Right renal pelvis (tissue), 4 donors: ENCODE measurements around the gene SDR42E2. TPM values are rescaled to one million over a fixed set of nuclear protein-coding genes. Genes with fewer than 3 reads are reported as not detected.
"Not testable (repeated sequence)": the region's sequence is repeated elsewhere in the genome, so short reads cannot be mapped to it uniquely, and the experiment has no call there.

Experiments
- DNase-seq, 4 donors: peaks; one replicate each; pipeline ENCODE4 v3.0.0-alpha.2; 2013; ENCODE audit warnings: low read depth in 4 of 4, low spot score in 3 of 4, missing footprints in 1 of 4
- polyA plus RNA-seq, 4 donors: library from polyadenylated mRNA; unstranded; fragments of 120-200 nt; gene quantifications; one replicate each; pipeline ENCODE4 v1.2.1, GENCODE V29; 2013; ENCODE audit not compliant: insufficient read length in 4 of 4

The SDR42E2 gene
- polyA plus RNA-seq, 4 donors, result 0.13 to 0.36 (median 0.18) TPM

DNA sequence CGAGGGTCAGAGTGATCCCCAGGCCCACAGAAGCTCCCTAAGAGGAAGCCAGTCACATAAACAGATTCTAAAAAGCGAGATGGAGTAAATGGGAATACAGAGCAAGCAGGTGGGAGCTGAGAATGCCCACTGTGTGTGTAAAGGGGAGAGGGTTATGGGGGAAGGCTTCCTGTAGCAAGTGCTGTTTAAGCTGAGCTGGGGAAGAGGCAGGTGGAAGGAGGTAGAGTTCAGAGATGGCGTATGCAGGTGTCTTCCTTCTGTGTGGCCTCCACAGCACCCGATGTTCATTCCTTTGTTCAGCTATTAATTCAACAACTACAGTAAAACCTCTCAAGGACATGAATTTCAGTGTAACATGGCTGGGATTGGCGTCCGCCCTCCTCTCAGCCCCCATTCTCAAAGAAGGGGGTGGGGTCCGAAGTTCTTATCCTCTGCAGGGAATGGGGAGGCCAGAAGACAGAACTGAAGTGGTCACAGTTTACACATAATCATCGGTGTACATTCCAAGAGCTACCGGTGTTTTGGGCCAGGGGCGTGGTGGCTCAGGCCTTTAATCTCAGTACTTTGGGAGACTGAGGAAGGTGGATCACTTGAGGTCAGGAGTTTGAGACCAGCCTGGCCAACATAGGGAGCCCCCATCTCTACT lies 45.5 kb downstream of the SDR42E2 start:
- no peak for DNase-seq

DNA sequence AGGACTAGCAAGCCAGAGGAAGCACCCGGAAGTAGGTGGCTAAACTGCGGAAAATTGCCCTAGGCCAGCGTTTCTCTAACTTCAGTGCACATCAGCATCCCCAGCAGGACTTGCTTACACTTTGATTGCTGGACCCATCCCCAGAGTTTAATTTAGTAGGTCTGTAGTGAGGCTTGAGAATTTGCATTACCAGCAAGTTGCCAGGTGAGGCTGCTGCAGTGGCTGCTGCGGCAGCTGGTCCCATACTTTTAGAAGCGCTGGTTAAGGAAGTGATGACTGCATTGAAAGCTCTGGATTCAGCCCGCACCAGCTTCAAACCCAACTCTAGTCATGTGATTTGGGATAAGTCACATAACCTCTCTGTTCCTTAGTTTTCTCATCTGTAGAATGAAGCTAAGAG lies 48.0 kb downstream of the SDR42E2 start:
- DNase-seq, result no peak

DNA sequence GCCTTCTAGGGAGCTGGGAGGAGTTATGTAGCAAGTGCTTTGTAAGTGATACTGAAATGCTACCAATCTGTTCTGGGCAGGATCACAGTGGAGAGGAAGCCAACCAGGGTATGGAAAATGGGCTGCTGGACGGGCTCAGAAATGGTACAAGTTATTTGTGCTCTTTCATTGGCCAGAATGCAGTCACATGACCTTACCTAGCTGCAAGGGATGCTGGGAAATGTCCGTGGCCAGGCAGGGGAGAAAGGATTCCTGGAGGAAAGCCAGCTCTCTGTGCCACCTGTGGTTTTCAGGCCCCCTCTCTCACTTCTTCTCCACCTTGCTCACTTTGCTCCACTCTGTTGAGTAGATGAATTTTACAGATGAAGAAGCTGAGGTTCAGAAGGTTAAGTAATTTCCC lies 48.5 kb downstream of the SDR42E2 start:
- no peak for DNase-seq

DNA sequence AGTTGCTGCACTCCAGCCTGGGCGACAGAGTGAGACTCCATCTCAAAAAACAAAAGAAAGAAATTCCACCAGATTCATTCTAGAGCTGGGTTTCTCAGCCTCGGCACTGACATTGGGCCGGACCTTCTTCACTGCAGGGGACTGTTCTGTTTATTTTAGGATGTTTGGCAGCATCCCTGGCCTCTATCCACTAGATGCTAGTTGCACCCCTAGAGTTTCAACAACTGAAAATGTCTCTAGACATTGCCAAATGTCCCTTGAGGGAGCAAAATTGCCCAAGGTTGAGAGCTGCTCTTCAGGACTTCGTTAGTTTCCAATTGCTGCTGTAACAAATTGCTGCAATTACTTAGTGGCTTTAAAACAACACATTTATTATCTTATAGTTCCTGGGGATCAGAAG lies 50.9 kb downstream of the SDR42E2 start:
- no peak for DNase-seq

DNA sequence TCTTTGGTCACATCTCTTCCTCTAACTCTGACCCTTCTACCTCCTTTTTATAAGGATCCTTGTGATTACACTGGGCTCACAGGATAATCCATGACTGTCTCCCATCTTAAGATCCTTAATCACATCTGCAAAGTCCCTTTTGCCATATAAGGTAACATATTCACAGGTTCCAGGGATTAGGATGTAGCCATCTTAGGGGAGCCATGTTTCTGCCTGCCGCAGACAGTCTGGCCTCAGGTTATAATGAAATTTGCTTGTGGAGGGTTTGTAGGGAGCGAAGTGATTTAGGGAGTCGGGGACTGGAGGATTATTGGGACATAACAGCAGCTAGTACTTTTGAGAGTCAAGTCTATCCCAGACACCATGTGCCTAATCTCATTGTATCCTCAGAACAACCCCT lies 51.5 kb downstream of the SDR42E2 start:
- no peak for DNase-seq

DNA sequence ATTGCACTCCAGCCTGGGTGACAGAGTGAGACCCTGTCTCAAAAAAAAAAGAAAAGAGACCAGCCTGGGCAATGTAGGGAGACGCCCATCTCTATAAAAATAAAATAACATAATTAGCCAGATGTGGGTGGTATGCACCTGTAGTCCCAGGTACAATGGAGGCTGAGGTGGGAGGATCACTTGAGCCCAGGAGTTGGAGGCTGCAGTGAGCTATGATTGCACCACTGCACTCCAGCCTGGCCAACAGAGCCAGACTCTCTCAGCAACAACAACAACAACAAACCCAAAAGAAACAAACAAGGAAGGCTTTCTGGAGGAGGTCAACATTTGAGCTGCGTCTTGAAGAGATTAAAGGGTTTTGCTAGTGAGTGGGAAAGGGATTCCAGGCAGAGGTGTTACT lies 52.1 kb downstream of the SDR42E2 start:
- DNase-seq, result no peak

DNA sequence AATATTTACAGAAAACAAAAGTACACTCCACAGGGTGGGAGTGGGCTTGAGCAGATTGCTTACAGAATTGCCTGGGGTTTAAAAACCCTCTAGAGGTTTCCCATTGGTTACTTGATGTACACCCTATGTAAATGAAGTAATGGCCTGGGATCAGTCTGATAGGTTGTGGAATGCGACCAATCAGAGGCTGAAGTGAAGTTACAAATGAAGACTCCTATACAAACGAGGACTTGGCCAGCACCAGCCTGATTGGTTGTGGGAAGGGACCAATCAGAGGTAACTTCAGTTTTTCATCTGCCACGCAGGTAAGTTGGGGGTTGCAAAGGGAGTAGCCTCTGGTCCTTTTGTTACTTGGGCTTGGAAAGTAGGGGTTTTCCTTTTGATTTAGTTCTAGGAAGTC lies 52.6 kb downstream of the SDR42E2 start:
- no peak for DNase-seq

DNA sequence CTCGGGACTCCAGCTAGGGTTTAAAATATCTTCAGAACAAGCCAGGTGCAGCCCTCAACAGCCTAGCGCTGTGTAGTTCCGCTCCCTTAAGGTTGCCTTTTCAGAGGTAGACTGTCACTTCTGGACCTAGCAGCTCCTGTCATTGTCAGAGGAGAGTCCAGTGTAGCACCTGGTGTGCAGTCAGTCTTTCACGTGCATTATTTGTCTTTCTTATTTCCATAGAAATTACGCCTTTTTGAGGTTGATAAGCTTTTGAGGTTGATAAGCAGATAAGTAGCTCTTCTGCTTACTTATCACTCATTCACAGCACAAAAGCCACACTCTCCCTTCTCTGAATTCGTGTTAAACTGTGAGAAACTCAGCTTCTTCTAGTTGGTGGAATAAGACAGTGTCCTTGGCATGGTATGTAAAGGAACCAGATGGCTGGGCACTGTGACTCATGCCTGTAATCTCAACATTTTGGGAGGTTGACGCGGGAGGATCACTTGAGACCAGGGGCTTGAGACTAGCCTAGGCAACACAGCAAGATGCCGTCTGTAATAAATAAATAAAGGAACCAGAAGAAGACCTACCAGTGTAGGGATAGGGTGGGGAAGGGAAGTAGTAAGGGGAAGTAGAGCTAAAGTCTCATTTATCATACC lies 54.0 kb downstream of the SDR42E2 start:
- DNase-seq, result no peak

DNA sequence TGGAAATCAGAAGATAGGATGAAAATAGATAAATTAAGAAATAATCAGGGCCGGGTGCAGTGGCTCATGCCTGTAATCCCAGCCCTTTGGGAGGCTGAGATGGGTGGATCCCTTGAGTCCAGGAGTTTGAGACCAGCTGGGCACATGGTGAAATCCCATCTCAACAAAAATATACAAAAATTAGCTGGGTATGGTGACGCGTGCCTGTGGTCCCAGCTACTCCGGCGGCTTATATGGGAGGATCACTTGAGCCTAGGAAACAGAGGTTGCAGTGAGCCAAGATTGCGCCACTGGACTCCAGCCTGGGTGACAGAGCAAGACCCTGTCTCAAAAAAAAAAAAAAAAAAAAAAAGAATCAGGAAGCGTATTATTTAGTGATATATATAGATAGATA lies 54.5 kb downstream of the SDR42E2 start:
- not testable (repeated sequence) for DNase-seq

DNA sequence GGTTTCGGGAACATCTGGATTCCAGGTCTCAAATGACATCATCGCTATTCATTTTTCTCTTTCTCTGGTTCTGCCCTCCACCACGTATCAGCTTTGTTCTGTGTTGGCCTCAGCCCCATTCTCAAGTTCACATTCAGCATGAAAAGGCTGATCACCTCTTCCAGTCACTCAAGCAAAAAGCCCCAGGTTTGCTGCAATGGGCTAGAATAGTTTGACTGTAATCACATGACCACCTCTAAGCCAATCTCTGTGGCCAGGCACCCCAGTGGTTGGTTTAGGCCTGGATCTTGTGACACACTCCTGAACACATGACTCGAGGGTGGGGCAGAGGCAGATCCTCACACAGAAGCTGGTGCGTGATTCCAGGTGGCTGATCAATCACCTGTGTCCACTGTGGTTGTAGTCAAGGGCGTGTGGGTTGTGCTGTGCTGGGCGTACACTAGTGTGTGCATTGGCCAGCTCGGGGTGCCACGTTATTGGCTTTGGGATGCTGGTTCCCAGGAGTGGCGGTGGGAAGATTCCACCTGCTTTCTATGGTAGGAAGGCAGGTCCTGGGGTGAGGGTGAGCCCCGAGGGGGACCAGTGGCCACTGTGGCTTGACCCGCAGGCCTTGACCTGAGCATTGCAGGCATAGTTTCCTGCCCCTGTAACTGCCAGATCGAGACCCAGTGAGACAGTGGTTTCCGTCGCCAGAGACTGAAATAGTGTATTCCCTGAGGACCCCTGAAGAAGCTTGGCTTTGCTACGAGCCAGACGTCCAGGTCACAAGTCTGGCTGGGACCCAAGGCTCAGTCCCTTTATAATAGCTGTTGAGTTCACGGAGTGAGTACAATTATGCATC lies 55.8 kb downstream of the SDR42E2 start:
- DNase-seq, result no peak

DNA sequence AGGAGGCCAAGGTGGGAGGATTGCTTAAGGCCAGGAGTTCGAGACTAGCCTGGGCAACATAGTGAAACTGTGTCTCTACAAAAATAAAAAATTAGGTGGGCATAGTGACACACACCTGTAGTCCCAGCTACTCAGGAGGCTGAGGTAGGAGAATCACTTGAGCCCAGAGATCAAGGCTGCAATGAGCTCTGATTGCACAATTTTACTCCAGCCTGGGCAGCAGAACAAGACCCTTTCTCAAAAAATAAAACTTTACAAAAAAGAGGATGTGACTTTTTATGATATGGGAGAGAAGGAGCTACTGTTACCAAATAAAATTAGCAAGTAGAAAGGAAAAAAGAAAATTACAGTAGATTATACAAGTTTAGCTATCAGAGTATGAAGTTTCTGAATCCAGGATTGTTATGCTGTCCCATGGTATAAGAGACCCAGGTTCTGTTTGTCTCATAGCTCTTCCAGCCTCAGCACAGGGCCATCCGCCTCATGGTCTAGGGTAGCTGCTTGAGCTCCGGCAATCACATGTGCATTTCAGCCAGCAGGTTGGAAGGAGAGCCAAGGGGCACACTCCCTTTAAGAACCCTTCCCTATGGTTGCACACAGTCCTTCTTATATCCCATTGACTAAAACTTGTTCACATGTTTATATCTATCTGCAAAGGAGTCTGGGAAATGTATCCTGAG lies 57.2 kb downstream of the SDR42E2 start:
- no peak for DNase-seq

DNA sequence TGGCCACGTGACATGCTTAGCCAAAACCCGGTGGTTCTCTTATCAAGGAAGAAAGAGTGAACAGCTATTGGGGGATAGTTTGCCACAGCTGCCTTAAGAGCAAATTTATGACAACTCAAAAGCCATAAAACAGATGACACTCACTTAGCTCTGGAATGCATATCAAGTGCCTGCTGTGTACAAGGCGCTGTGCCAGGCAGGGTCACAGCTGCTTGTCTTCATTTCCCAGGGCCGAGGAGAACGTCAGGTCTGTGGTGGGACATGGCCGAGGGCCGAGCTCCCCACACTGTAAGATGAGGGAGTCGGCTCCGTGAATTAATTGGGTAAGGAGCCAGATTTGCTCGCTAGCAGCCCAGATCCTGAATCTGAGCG lies 57.7 kb downstream of the SDR42E2 start:
- DNase-seq, result peak in 1 of 4 donors; percentile 5

DNA sequence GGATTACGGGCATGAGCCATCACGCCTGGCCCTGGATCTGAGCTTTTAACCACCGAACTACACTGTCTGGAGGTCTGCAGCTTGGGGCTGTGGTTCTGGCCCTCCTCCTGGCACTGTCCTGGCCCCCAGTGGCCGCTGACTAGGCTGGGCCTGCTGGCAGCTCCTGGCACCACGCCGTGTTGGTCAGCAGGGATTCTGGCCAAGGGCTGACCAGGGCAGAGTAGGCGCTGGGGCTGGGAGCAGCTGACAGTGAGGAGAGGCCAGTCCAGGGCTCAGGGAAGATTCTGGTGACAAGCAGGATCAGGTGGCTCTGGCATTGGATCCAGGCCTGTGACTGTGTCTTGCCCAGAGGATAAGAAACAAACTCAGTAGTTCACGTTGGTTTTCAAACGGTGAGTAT lies 58.4 kb downstream of the SDR42E2 start:
- DNase-seq, result no peak

DNA sequence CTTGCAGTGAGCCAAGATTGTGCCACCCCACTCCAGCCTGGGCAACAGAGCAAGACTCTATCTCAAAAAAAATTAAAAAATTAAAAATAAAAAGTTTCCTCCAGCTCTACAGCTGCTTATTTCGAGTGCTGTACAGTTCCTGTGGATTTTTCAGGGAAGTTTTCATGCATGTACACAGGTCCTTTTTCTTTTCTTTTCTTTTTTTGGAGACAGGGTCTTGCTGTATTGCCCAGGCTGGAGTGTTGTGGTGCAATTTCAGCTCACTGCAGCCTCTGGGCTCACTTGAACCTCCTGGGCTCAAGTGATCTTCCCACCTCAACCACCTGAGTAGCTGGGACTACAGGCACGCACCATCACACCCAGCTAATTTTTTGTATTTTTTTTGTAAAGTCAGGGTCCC lies 59.7 kb downstream of the SDR42E2 start:
- no peak for DNase-seq

DNA sequence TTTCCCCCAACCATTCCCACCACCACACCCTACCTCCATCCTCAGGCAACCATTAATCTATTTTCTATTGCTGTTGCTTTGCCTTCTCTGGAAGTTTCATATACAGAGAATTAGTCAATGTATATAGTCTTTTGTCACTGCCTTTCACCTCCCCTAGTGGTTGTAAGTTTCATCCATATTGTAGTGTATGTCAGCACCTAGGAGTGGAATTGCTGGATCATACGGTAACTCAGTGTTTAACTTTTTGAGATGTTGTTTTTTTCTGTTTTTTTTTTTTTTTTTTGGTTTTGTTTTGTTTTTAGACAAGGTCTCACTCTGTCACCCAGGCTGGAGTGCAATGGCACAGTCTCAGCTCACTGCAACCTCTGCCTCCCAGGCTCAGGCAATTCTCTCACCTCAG lies 60.7 kb downstream of the SDR42E2 start:
- DNase-seq, result no peak

DNA sequence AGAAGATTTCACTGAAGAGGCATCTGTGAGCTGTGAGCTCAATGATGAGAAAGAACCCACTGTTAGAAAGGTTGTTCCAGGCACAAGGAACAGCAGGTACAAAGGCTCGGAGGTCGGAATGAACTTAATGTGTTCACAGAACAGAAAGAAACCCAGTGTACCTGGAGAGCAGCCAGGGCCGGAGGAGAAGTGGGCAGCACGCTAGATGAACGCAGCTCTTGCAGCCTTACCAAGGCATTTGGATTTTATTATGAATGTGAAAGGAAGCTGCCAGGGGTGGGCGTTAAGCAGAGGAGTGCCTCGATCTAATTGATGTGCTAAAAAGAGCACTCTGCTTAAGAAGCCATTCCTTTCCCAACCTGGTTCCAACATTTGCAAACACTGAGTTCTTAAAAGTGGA lies 62.8 kb downstream of the SDR42E2 start:
- no peak for DNase-seq

DNA sequence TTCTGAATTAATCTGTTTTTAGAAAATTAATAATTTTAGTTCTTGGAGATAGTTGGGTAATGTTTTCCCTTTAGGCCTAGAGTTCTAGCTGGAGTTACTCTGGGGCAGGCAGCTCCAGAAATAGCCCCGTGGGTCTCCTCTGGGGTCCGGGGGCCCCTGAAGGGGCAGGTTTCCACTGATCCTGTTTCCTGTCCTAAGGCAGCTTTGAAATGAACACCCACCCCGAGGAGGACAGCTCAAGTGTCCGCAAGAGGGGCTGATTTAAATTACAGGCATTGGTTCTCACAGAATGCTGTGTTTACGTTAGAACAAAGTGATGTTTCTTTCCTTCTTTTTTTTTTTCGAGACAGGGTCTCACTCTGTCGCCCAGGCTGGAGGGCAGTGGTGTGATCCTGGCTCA lies 67.6 kb downstream of the SDR42E2 start:
- no peak for DNase-seq

DNA sequence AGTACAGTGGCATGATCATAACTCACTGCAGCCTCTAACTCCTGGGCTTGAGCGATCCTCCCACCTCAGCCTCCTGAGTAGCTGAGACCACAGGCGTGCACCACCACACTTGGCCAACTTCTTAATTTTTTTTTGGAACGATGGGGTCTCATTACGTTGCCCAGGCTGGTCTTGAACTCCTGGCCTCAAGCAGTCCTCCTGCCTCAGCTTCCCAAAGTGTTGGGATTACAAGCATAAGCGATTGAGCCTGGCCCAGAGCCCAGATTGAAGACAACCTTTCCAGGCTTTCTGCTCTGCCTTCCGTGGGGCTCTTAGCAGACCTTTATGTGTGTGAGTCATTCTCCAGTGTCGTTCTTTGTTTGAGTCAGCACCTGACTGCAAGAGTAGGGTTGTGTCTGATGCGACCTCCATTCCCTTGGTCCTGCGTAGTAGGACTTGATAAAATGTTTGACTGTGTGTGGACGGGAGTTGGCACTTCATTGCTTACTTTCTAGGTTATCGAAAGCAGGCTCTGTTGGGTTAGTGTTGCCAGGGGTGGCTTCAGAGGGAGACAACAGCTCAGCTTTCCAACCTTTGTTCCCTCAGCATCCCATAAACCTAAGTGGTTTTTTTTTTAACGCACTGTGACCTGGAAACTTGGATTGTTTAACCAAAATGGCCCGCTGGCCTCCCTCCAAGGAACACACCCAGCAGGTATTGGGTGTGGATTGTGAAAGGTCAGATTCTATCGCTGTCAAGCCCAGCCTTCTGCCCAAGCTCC lies 70.2 kb downstream of the SDR42E2 start:
- DNase-seq, result no peak

DNA sequence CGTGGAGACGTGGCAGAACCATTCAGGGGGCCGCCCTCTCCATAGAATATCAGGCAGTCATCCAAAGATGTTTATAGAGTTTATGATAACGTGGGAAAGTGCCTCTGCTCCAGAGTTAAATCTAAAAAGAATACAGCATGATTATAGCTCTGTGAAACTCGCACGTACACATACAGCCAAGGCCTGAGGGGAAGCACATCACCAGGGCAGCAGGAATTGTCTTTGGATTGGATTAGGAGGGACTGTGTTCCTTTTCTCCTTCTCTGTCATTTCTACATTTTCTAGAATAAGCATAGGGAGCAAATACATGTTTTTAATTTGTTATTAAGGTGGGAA lies 70.7 kb downstream of the SDR42E2 start:
- DNase-seq, result no peak

DNA sequence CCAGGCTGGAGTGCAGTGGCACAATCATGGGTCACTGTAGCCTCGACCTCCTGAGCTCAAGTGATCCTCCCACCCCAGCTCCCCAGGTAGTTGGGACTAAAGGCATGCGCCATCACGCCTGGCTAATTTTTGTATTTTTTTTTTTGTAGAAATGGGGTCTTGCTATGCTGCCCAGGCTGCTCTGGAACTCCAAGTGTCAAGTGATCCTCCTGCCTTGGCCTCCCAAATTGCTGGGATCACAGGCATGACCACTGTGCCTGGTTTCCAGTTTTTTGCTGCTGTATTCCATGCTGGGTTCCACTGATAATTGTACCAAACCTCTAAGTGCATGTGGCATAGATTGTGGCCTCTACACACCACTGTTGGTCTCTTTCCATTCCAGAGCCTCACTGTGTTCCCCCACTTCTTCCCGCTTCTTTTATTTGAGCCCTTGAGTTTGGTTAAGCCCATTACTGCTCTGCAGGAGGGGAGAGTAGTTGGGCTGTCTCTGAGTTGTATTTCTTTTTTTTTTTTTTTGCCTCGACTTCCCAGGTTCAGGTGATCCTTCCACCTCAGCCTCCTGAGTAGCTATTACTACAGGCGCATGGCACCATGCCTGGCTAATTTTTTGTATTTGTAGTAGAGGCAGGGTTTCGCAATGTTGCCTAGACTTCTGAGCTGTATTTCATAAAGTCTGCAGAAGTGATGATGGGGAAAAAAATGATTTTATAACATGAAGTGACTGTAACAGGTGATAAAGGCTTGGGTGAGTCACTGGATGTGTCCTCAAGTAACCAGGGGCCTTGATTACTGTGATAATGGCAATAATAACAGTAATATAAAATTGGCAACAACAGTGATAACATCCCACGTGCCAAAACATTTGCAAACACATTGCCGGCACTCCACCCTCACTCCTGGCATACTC lies 73.8 kb downstream of the SDR42E2 start:
- no peak for DNase-seq
